ACHN (cell line): Measurements from ENCODE around the gene COQ2.
"Not testable (repeated sequence)": the region's sequence is repeated elsewhere in the genome, so short reads cannot be mapped to it uniquely, and the experiment has no call there.

Experiments used
- DNase-seq: peaks from one replicate; pipeline ENCODE4 v3.0.0-alpha.2; 2015
- in situ Hi-C: cut with HindIII; loops from 2 replicates; pipeline ENCODE4 v1.10.0; 2017; ENCODE audit warnings: low sequenced_read_pairs, low pct_ligation_motif_present, low pct_unique_long_range_greater_than_20kb

Gene COQ2

DNA sequence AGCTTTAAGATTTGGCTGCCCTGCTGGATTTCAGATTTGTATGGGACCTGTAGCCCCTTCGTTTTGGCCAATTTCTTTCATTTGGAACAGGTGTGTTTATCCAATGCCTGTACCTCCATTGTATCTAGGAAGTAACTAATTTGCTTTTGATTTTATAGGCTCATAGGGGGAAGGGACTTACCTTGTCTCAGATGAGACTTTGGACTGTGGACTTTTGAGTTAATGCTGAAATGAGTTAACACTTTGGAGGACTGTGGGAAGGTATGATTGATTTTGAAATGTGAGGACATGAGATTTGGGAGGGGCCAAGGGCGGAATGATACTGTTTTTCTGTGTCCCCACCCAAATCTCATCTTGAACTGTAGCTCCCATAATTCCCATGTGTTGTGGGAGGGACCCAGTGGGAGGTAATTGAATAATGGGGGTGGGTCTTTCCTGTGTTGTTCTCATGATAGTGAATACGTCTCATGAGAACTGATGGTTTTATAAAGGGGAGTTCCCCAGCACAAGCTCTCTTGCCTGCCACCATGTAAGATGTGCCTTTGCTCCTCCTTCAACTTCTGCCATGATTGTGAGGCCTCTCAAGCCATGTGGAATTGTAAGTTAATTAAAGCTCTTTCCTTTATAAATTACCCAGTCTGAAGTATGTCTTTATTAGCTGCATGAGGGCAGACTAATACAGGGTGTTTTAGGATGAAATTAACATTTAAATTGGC is 5.6 kb upstream of the COQ2 start:
- DNase-seq, in situ Hi-C loops: not testable (repeated sequence)

DNA sequence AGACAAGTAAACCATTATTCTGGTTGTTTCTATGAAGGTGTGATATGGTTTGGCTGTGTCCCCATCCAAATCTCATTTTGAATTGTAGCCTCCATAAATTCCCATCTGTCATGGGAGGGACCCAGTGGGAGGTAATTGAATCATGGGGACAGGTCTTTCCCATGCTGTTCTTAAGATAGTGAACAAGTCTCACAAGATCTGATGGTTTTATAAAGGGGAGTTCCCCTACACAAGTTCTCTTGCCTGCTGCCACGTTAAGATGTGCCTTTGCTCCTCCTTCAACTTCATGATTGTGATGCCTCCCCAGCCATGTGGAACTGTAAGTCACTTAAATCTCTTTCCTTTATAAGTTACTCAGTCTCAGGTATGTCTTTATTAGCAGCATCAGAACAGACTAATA is 3.8 kb upstream of the COQ2 start:
- DNase-seq, in situ Hi-C loops: not testable (repeated sequence)

DNA sequence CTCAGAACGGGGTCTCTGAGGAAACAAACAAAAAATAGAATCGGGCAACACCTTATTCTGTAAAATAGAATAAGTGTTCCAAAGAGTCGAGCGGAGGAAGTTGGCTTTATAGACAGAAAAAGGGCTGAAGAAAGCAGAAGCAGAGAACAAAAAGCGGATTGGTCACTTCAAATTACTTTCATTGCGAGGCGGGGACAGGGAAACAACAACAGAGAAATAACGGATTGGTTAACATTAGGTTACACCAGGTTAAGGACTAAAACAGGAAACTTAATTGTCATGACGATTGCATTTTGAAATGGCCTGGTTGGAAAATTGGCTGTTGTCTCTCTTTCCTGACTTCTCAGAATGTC is 433 bp upstream of the COQ2 start:
- no peak for DNase-seq
- in situ Hi-C loops = no loop called here

DNA sequence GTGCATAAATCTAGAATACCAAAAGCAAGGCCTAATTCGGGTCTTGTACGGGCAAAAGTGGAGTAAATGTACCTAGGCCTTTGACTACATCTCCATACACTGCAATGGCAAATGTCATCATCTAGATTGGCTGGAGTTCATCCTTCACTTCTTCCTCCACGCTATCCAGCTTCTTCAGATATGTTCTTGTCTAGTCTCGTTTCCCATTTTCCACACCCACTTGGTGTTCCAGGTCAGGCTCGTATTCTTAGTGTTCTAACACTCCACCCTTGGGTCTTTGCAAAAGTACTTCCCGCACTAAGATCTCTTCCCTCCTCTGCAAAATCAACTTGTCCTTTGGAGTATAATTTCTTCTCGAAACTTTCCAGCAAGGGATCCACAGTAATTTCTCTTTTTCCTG is 1.4 kb downstream of the COQ2 start:
- in situ Hi-C loops = no loop called here
- DNase-seq = no peak

DNA sequence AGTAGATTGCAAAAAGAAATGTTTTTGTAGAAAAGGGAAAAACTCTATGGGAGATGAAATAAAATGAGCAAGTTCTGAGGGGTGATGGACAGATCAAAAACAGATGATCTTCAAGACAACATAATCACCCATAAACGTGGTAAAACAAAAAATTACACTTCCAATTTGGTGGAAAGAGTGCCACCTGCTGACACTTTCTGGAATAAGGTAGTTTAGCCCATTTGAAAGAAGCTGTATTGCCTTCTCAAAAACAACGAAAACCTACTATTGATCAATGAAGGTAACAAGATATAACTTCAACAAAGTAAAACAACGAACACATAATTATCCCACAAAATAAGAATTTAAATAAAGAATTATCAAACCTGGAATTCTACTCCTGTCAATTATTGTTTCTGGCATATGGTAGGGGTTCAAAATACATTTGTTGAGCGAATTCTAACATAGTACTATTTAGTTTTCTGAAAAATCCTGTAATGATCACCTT is 2.5 kb downstream of the COQ2 start:
- in situ Hi-C loops = no loop called here
- peak; percentile 57 for DNase-seq

DNA sequence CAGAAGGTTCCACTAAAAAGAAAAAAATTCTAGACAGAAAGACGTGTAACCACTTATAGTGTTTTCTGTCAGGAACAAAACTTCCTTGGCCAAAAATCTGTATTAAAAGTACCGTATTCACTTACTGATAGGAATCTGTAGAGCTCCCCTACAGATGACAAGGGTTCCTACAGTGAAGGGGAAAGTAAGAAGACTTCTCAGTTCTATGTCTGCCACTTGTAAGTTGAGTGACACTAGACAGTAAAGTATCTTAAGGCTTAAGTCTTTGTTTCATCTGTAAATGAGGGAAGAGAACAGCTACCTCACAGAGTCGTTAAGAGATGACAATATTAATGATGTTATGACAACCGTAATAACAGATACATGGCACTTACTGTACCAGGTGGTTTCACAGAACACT is 3.3 kb downstream of the COQ2 start:
- no peak for DNase-seq
- in situ Hi-C loops = no loop called here

DNA sequence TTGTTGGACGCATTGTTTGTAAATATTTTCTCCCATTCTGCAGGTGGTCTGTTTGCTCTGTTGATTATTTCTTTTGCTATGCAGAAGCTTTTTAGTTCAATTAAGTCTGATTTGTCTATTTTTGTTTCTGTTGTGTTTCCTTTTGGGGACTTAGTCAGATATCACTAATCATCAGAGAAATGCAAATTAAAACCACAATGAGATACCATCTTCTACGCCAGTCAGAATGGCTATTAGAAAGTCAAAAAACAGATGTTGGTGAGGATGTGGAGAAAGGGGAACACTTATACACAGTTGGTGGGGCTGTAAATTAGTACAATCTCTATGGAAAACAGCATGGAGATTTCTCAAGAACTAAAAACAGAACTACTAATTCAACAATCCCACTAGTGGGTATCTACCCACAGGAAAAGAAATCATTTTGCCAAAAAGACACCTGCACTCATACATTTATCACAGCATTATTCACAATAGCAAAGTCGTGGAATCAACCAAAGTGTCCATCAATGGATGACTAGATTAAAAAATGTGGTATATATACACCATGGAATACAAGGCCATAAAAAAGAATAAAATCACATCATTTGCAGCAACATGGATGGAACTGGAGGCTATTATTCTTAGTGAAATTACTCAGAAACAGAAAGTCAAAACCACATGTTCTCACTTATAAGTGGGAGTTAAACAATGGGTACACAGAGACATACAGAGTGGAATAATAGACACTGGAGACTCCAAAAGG is 8.1 kb downstream of the COQ2 start:
- in situ Hi-C loops = no loop called here
- no peak for DNase-seq

DNA sequence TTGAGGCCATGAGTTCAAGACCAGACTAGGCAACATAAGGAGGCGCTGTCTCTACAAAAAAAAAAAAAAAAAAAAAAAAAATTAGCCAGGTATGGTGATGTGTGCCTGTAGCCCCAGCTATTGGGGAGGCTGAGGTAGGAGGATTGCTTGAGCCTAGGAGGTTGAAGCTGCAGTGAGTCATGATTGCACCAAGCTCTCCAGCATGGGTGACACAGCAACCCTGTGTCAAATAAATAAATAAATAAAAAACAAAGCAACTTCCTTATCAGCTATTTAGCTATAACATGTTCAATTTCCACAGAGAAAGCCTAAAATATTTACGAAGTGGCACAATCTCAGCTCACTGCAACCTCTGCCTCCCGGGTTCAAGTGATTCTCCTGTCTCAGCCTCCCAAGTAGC is 10.7 kb downstream of the COQ2 start:
- in situ Hi-C loops, DNase-seq: not testable (repeated sequence)

DNA sequence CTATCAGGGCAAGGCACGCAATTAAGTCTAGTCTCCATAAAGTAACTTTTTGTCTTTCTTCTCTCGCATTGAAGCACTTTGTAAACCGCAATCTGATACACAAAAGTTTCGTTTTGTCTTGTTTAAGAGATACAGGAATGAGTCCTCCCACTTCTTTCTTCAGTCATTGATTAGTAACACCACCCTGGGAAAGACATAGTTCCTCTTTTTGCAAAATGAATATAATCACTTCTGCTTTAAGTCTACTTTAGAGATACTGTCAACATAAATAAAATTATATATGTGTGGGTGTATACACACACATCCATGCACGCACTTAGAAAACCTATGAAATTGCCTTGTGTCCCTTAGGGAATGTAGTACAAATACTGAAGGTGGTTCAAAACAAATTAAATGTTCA is 11.7 kb downstream of the COQ2 start:
- in situ Hi-C loops = no loop called here
- DNase-seq = no peak

DNA sequence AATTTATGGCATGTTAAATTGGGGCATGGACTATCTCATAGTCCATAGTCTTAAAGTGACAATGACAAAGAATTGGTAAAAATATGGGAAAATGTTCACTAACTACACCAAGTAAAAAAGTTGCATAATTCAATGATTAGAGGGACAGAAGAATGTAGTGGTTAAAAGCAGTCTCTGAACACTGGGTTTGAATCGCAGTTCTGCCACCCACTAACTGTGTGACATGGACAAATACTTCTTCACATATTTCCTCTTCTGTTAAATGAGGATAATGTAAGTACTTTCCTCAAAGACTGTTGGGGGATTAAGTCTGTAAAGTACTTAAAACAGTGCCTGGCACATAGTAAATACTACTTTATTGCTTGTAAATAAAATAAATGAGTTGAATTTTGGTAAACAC is 15.3 kb downstream of the COQ2 start:
- DNase-seq = no peak
- in situ Hi-C loops = no loop called here

DNA sequence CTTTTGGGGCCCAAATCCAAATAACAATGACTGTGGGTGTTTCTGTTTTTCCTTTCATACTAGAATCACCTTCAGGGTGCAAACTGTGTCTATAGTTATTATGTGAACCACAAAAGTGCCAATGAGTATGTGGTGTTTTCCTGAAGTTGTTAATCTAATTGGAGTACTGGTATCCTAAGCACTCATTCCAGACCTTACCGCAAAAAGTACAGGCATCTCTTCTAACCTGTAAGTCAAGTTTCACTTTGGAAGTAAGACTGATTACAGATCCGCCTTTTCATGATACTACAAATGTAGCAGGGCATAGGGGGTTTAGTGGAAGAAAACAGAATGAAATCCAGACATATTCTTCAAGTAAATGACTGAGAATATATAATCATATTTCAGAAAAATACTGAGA is 16.1 kb downstream of the COQ2 start:
- no peak for DNase-seq
- in situ Hi-C loops = no loop called here

DNA sequence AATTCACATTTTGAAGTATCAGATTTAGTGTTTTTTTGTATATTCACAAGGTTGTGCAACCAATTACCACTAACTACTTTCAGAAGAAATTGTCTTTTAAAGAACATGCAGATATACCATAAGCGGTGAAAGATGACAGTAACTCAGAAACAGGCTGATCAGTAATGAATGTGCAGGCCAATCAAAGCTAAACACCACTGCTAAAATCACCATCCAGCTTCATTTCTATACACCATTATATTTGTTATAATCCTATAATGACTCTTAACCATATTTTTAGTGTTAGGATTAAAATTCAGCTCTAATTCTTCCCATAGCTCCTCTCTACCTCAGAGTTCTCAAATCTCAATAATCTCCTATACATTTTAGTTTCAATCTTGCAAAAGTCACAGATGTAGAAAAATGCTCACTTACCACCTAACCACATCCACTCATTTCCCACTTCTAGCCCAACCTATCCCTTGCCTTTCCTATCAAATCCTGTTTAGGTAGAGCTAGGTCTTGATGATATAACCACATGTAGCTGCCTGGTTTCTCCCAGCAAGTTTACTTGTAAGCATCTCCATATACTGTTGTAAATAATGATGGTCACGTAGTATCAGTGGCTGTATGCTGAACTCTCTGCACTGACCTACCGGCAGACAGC is 16.6 kb downstream of the COQ2 start:
- in situ Hi-C loops = no loop called here
- no peak for DNase-seq

DNA sequence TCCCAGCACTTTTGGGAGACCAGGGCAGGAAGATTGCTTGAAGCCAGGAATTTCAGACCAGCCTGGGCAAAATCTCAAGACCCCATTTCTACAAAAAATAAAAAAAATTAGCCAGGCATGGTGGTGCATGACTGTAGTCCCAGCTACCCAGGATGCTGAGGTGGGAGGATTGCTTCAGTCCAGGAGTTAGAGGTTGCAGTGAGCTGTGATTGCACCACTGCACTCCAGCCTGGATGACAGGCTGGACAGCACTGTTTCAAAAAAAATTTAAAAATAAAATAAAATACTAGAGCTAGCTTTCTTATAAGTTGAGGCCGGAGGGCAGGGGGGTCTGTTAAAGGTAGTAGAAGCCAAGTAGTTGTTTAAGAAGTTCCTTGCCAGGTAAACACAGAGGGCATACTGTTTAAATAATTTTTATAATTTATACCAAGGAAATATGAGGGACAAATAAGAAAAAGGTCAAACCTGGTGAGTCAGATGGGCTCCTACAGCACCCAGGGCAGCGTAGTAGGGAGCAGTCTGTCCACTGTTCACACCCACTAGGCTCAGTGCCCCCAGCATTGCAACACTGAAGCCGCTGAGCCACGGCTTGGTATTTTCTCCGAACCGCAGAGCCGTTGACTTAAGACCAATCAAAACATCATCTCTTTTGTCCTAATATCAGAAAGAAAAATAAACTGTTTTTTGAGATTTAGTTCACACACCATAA is 17.3 kb downstream of the COQ2 start:
- DNase-seq = no peak
- in situ Hi-C loops = no loop called here

DNA sequence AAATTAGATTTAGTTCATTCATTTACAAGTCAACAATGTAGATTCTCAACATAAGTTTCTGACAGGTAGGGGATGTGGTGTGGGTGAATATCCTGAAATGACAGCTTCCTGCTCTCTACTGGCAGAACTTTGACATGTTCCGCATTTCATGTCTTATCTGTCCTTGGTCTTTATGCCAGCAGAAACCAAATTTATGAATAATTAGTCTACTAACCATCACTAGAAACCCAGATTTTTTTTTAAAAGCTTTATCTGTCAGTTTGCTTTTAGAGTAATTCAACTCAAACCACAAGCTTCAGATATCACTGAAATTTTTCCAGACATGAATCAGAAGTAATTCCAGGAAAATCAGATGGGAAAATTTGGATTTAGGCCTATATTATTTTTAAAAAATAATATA is 17.9 kb downstream of the COQ2 start:
- in situ Hi-C loops = no loop called here
- DNase-seq = no peak

DNA sequence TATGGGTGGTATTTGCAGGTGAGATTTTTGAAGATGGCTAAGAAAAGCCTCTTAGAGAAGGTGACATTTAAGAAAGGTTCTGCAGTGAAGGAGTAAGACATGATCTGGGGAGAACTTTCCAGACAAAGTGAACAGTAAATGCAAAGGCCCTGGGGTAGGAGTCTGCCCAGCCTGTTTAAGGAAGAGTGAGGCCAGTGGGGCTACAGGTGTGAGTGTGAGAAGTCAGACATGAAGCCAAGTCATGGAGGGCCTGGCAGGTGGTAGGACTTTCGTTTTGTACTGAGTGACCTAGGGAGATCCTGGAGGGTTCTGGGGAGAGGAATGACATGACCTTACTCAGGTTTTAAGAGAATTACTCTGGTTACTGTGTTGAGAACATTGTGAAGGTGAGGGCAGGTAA is 21.5 kb downstream of the COQ2 start:
- DNase-seq = no peak
- in situ Hi-C loops = no loop called here

DNA sequence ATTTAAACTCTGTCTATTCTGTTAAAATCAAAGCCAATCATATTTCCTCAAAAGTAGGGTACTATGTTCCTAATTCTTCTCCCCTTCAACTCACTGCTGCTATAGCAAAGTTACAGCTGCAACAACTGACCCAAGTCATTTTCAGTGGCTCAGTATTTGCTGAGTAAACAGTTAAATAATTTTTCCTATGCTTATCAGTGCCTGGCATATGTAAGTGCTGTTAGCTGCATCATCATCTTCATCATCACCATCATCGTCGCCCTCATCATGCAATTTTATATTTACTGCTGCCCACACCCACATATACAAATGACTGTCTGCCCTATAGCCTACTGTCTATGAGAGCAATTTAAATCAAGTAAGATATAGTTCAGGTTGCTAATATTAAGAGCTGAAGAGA is 21.9 kb downstream of the COQ2 start:
- in situ Hi-C loops = no loop called here

DNA sequence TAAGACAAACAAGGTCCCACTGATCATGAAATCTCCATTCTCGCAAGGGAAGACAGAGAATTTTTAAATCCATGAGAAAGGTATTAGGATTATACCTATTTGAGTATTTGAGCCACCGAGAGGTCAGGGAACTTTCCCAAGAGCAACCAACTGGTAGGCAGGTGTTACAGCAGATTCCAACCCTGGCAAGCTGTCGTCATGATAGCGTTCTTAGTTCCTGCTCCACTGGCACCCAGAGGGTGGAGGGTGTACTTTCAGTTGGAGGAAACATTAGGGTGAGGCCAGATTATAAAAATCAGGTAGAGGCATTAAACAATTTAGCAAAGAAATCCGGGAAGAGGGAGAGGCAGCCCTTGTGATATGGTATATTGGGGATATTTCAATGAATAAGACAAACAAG is 23.3 kb downstream of the COQ2 start:
- in situ Hi-C loops = no loop called here
- DNase-seq = no peak

More for the DNA sequence above, 21.9 kb downstream of the COQ2 start:
- no peak for DNase-seq

DNA sequence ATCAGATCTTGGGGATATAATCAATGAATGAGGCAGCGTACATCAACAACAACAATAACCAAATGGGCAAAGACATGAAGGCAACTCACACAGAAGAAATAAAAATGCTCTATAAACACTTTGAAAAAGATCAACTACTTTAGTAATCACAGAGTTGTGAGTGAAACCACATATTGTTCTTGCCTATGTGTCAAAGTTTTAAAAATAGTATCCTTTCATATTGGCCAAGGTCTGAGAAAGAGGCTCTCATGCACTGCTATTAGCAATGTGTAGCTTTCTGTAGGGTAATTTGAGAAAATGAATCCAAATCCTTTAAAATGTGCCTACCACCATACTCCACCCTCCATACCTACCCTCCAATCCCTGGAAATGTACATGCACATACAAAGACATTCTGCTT is 25.0 kb downstream of the COQ2 start:
- in situ Hi-C loops = no loop called here
- no peak for DNase-seq

DNA sequence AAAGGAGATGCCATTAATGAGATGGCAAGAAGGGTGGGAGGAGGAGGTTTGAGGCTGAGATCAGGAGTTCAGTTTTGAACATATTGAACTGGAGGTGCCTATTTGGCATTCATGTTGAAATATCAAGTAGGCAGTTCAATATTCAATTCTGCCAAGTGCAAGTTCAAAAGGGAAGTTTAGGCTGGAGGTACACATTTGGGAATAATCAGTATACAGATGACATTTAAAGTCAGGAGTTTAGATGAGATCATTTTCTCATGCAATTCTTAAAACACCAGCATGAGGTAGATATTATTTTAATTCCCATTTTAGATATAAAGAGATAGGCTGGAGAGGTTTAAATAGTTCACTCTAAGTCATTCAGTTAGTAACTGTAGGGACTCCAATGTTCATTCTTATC is 26.1 kb downstream of the COQ2 start:
- DNase-seq = no peak
- in situ Hi-C loops = no loop called here
